Stimulated activated CD4-positive, alpha-beta T cell treated with anti-CD3 and anti-CD28 coated beads, Interleukin-2, amount 100 ng/mL, for 24 hours (primary cell): ENCODE results near the gene RAP2C.
"Not testable (repeated sequence)": the region's sequence is repeated elsewhere in the genome, so short reads cannot be mapped to it uniquely, and the experiment has no call there.

ENCODE experiments used
- DNase-seq, 2 donors: peaks; one replicate each; pipeline ENCODE4 v3.0.0-alpha.2; 2020

The RAP2C gene

GRCh38 chrX:132193872-132194574 lies 25.2 kb downstream of the RAP2C start:
- DNase-seq, result no peak

GRCh38 chrX:132191938-132192337 lies 27.3 kb downstream of the RAP2C start:
- DNase-seq, result no peak

GRCh38 chrX:132188175-132188574 lies 31.1 kb downstream of the RAP2C start:
- no peak for DNase-seq

GRCh38 chrX:132187451-132187850 lies 31.8 kb downstream of the RAP2C start:
- no peak for DNase-seq

GRCh38 chrX:132184871-132185270 lies 34.4 kb downstream of the RAP2C start:
- no peak for DNase-seq

- DNase-seq, result no peak
Observed at GRCh38 chrX:132181364-132181763, 37.9 kb downstream of the RAP2C start.

- no peak for DNase-seq
Observed at GRCh38 chrX:132180929-132181328, 38.3 kb downstream of the RAP2C start.

- DNase-seq, result no peak
Observed at GRCh38 chrX:132173647-132174046, 45.6 kb downstream of the RAP2C start.

GRCh38 chrX:132171881-132172280 lies 47.4 kb downstream of the RAP2C start:
- no peak for DNase-seq

- no peak for DNase-seq
Observed at GRCh38 chrX:132171478-132171877, 47.8 kb downstream of the RAP2C start.

GRCh38 chrX:132169554-132169953 lies 49.7 kb downstream of the RAP2C start:
- DNase-seq, result no peak

- DNase-seq, result no peak
Observed at GRCh38 chrX:132165651-132166050, 53.6 kb downstream of the RAP2C start.

- DNase-seq, result no peak
Observed at GRCh38 chrX:132165005-132165404, 54.2 kb downstream of the RAP2C start.

- DNase-seq, result not testable (repeated sequence)
Observed at GRCh38 chrX:132163094-132163493, 56.2 kb downstream of the RAP2C start.

GRCh38 chrX:132153166-132153565 lies 66.1 kb downstream of the RAP2C start:
- DNase-seq, result no peak
